PC-9 (cell line): ENCODE data around the gene NRROS. TPM values are rescaled to one million over a fixed set of nuclear protein-coding genes. Genes with fewer than 3 reads are reported as not detected.

Experiments used
- BruUV-seq: library from RNA; stranded (reverse); fragments of 400-500 nt; replicated peaks from 2 replicates; lab custom pipeline; 2021; lab: Mats Ljungman, UMichigan
- CTCF ChIA-PET: fragments of 300-600 bp; sonication (Branson Sonifier 250); formaldehyde crosslinking; loops from one replicate; lab custom pipeline; 2022; ENCODE audit warnings: antibody characterized with exemption; lab: Charles Lee
- POLR2A ChIA-PET: fragments of 300-600 bp; sonication (Branson Sonifier 250); formaldehyde crosslinking; loops from one replicate; lab custom pipeline; 2022; ENCODE audit warnings: antibody characterized with exemption; ENCODE audit not compliant: unreplicated experiment; lab: Charles Lee
- DNase-seq, 2 experiments: peaks; one replicate each; pipeline versions ENCODE4 v3.0.0 to v3.0.0-alpha.2; 2015 to 2022; ENCODE audit warnings: mixed read lengths in 1 of 2
- H2AFZ ChIP-seq: fragments of 200-600 bp; sonication (generic); 2 replicates; pipeline ENCODE4 v1.8.1; 2017; ENCODE audit warnings: antibody characterized with exemption
- H3F3A ChIP-seq: fragments of 200-600 bp; sonication (generic); 2 replicates; pipeline ENCODE4 v1.8.1; 2017; ENCODE audit warnings: antibody characterized with exemption, mild to moderate bottlenecking, low read depth; ENCODE audit not compliant: insufficient read depth
- H3K27ac ChIP-seq: fragments of 200-600 bp; sonication (generic); 2 replicates; pipeline ENCODE4 v1.6.1; 2016; ENCODE audit warnings: mixed run types
- H3K27me3 ChIP-seq: fragments of 200-600 bp; sonication (generic); 2 replicates; pipeline ENCODE4 v1.6.1; 2016; ENCODE audit warnings: low read depth, mixed run types; ENCODE audit not compliant: insufficient read depth
- H3K36me3 ChIP-seq: fragments of 200-600 bp; sonication (generic); 2 replicates; pipeline ENCODE4 v1.6.1; 2016; ENCODE audit warnings: low read depth, mixed run types
- H3K4me1 ChIP-seq: fragments of 200-600 bp; sonication (generic); replicated peaks from 2 replicates; pipeline ENCODE4 v1.6.1; 2016; ENCODE audit warnings: mixed run types; ENCODE audit not compliant: insufficient read depth
- H3K4me2 ChIP-seq: fragments of 200-600 bp; sonication (generic); 2 replicates; pipeline ENCODE4 v1.6.1; 2017; ENCODE audit warnings: mixed run types
- H3K4me3 ChIP-seq: fragments of 200-600 bp; sonication (generic); 2 replicates; pipeline ENCODE4 v1.6.1; 2016; ENCODE audit warnings: mixed run types
- H3K79me2 ChIP-seq: fragments of 200-600 bp; sonication (generic); 2 replicates; pipeline ENCODE4 v1.6.1; 2017; ENCODE audit warnings: low read depth, mixed run types
- H3K9me2 ChIP-seq: fragments of 200-600 bp; sonication (generic); 2 replicates; pipeline ENCODE4 v1.8.1; 2017; ENCODE audit warnings: mild to moderate bottlenecking; ENCODE audit not compliant: insufficient read depth
- H3K9me3 ChIP-seq: fragments of 200-600 bp; sonication (generic); 2 replicates; pipeline ENCODE4 v1.8.1; 2016; ENCODE audit warnings: low read depth; ENCODE audit not compliant: insufficient read depth
- H4K20me1 ChIP-seq: fragments of 200-600 bp; sonication (generic); 2 replicates; pipeline ENCODE4 v1.8.1; 2017; ENCODE audit not compliant: insufficient read depth
- EZH2 ChIP-seq: fragments of 200-600 bp; sonication (generic); IDR thresholded peaks from 2 replicates; pipeline ENCODE4 v1.8.0; 2017; ENCODE audit warnings: antibody characterized with exemption, low read depth
- intact Hi-C: fragments of 100-400 bp; cut with micrococcal nuclease; formaldehyde crosslinking; loops from one replicate; pipeline ENCODE4 v1.10.0; 2022; ENCODE audit not compliant: unreplicated experiment
- total RNA-seq: library from RNA; stranded (reverse); gene quantifications from 2 replicates; pipeline ENCODE4 v1.2.3, GENCODE V29; 2021
- TF ChIP-seq, protein P1 (sequence below): fragments of 200-600 bp; sonication (generic); conservative IDR thresholded peaks from 2 replicates; pipeline ENCODE4 v1.6.1; 2017; ENCODE audit warnings: mixed run types, antibody characterized with exemption, mild to moderate bottlenecking, moderate library complexity

Gene NRROS
- total RNA-seq, 1 experiment from 2014 or later = 2.2 TPM

DNA sequence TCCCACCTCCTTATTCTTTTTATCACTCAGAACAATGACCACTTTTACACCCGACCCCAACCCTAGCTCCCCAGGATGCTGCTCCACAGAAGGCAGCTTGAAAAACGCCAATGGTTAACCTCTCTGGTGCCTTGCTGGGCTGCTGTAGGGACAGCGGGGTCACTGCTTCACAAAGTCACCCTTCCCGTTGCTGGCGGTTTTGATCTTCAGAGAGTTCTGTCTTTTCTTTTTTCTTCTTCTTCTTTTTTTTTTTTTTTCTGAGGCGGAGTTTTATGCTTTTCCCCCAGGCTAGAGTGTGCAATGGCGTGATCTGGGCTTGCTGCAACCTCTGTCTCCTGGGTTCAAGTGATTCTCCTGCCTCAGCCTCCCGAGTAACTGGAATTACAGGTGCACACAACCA, 51.9 kb downstream of the NRROS start:
- Histone ChIP-seq H3K27ac (no peak overlapping the region), H3K4me3 (no peak overlapping the region), H3K79me2 (no peaks in the 10 kb centered on the region), H3K27me3 (no peaks in the 10 kb centered on the region), H3K4me1 (0 out of 2 replicates have a peak, but pooled peaks cover 9% of the 10 kb centered on the region), H3K9me3 (no peaks in the 10 kb centered on the region), H2AFZ (no peak overlapping the region), H3K9me2 (no peaks in the 10 kb centered on the region), H3F3A (peaks cover 6% of the 10 kb centered on the region; the same call in 1 of the 2 replicates), H4K20me1 (no peaks in the 10 kb centered on the region), H3K36me3 (no peaks in the 10 kb centered on the region), H3K4me2 (no peak overlapping the region)
- BruUV-seq = no TSS peak
- DNase-seq = no peak
- CTCF ChIA-PET = interaction anchor here (1.1 kb wide), 1 partner anchor 82 kb away, joined by 3 read pairs; no protein-coding TSS in a partner anchor
- intact Hi-C loops = no loop called here
- TF ChIP-seq, protein P1, sequence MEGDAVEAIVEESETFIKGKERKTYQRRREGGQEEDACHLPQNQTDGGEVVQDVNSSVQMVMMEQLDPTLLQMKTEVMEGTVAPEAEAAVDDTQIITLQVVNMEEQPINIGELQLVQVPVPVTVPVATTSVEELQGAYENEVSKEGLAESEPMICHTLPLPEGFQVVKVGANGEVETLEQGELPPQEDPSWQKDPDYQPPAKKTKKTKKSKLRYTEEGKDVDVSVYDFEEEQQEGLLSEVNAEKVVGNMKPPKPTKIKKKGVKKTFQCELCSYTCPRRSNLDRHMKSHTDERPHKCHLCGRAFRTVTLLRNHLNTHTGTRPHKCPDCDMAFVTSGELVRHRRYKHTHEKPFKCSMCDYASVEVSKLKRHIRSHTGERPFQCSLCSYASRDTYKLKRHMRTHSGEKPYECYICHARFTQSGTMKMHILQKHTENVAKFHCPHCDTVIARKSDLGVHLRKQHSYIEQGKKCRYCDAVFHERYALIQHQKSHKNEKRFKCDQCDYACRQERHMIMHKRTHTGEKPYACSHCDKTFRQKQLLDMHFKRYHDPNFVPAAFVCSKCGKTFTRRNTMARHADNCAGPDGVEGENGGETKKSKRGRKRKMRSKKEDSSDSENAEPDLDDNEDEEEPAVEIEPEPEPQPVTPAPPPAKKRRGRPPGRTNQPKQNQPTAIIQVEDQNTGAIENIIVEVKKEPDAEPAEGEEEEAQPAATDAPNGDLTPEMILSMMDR = no peak
- no peak for TF ChIP-seq EZH2
- POLR2A ChIA-PET = no interaction called here

- H3K36me3 ChIP-seq = no peaks in the 10 kb centered on the region
- H3K4me2 ChIP-seq = no peak overlapping the region
- no TSS peak for BruUV-seq
- no peak overlapping the region for H3K27ac ChIP-seq
- ChIA-PET CTCF (interaction anchor here (0.6 to 1.2 kb wide), 4 partner anchors 17 to 220 kb away, joined by 3 to 9 read pairs (median 8); no protein-coding TSS in a partner anchor), POLR2A (interaction anchor here (0.6 to 0.7 kb wide), 3 partner anchors 358 to 992 kb away, joined by 3 to 7 read pairs (median 5); no protein-coding TSS in a partner anchor)
- H3K9me2 ChIP-seq = no peaks in the 10 kb centered on the region
- peak in 1 of 2 experiments; percentile 15 for DNase-seq
- H3K79me2 ChIP-seq = no peaks in the 10 kb centered on the region
- intact Hi-C loops = no loop called here
- no peaks in the 10 kb centered on the region for H3K9me3 ChIP-seq
- no peaks in the 10 kb centered on the region for H4K20me1 ChIP-seq
- H3K4me3 ChIP-seq = no peak overlapping the region
- H3K27me3 ChIP-seq = no peaks in the 10 kb centered on the region
- no peaks in the 10 kb centered on the region for H3F3A ChIP-seq
- H2AFZ ChIP-seq = no peak overlapping the region
- TF ChIP-seq, protein P1 = peak; percentile 52
- no peak for TF ChIP-seq EZH2
- H3K4me1 ChIP-seq = no peaks in the 10 kb centered on the region
Observed at GRCh38 chr3:196694202-196694638, 54.7 kb downstream of the NRROS start.

DNA sequence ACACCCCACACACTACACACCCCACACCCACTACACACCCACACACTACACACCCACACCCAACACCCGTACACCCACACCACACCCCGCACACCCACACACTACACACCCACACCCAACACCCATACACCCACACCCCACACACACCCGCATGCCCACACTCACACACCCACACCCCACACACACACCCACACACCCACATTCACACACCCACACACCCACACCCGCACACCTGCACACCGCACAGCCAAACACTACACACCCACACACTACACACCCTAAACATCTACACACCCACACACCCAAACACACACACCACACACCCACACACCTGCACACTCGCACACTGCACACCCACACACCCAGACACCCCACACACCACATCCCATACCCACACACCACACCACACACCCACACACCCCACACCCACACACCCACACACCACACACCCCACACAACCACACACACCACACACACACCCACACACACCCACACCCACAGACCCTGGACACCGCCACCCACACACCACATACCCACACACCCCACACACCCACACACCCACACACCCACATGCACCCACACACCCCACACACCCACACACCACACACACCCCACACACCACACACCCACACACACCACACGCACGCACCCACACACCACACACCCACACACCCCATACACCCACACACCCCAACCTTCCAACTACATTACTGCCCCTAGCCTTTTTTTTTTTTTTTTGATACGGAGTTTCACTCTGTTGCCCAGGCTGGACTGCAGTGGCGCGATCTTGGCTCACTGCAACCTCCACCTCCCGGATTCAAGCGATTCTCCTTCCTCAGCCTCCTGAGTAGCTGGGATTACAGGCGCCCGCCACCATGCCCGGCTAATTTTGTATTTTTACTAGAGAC, 55.7 kb downstream of the NRROS start:
- intact Hi-C loops = no loop called here
- DNase-seq = no peak
- no peak overlapping the region for H2AFZ ChIP-seq
- no peak for TF ChIP-seq EZH2
- TF ChIP-seq, protein P1 = no peak
- ChIA-PET CTCF (no interaction called here), POLR2A (interaction anchor here (0.5 kb wide), 1 partner anchor 84 kb away, joined by 3 read pairs; no protein-coding TSS in a partner anchor)
- no peaks in the 10 kb centered on the region for H4K20me1 ChIP-seq
- no peaks in the 10 kb centered on the region for H3K9me2 ChIP-seq
- no peaks in the 10 kb centered on the region for H3F3A ChIP-seq
- H3K79me2 ChIP-seq = no peaks in the 10 kb centered on the region
- H3K36me3 ChIP-seq = no peaks in the 10 kb centered on the region
- no TSS peak for BruUV-seq
- no peak overlapping the region for H3K4me2 ChIP-seq
- no peaks in the 10 kb centered on the region for H3K9me3 ChIP-seq
- no peak overlapping the region for H3K4me3 ChIP-seq
- H3K27me3 ChIP-seq = no peaks in the 10 kb centered on the region
- H3K27ac ChIP-seq = no peak overlapping the region
- H3K4me1 ChIP-seq = no peaks in the 10 kb centered on the region
